IMR-90 (cell line): ENCODE results near the gene ADCY9. TPM values are rescaled to one million over a fixed set of nuclear protein-coding genes. Genes with fewer than 3 reads are reported as not detected.

Experiments
- ATAC-seq: fragments of 200-7000 bp; cut with Tn5 transposase; 2 replicates; pipeline ENCODE4 v1.9.1; 2020; ENCODE audit warnings: low read depth, mild to moderate bottlenecking, moderate library complexity
- BruUV-seq: library from RNA; stranded (reverse); fragments of 400-500 nt; replicated peaks from 2 replicates; lab custom pipeline; 2021; lab: Mats Ljungman, UMichigan
- CTCF ChIA-PET: fragments of 300-600 bp; formaldehyde crosslinking; extraction: SDS; loops from one replicate; lab custom pipeline; 2021; ENCODE audit warnings: antibody characterized with exemption; lab: Yijun Ruan, JAX
- POLR2A ChIA-PET: fragments of 300-600 bp; sonication (Branson Sonifier 250); formaldehyde crosslinking; loops from one replicate; lab custom pipeline; 2022; ENCODE audit warnings: antibody characterized with exemption; ENCODE audit not compliant: unreplicated experiment; lab: Charles Lee
- DNase-seq: peaks from one replicate; pipeline ENCODE4 v3.0.0; 2013
- H2AFZ ChIP-seq: replicated peaks from 2 replicates; pipeline ENCODE3; 2013; ENCODE audit warnings: low read length, mild to moderate bottlenecking; ENCODE audit not compliant: poor library complexity
- H2AK5ac ChIP-seq: 2 replicates; pipeline ENCODE4 v1.6.1; 2013; ENCODE audit warnings: low read depth, low read length, inconsistent platforms
- H2AK9ac ChIP-seq: replicated peaks from 2 replicates; pipeline ENCODE3; 2013; ENCODE audit warnings: mild to moderate bottlenecking, low read depth, low read length, moderate library complexity; ENCODE audit not compliant: poor library complexity
- H2BK120ac ChIP-seq: 2 replicates; pipeline ENCODE4 v1.6.1; 2013; ENCODE audit warnings: low read depth, low read length, inconsistent platforms
- H2BK15ac ChIP-seq: 3 replicates; pipeline ENCODE4 v1.6.1; 2013; ENCODE audit warnings: low read depth, low read length, inconsistent platforms
- H2BK20ac ChIP-seq: 2 replicates; pipeline ENCODE4 v1.6.1; 2013; ENCODE audit warnings: low read depth, mild to moderate bottlenecking, inconsistent platforms, low read length, moderate library complexity
- H2BK5ac ChIP-seq: 2 replicates; pipeline ENCODE4 v1.6.1; 2013; ENCODE audit warnings: mild to moderate bottlenecking, low read depth, low read length, inconsistent platforms; ENCODE audit not compliant: poor library complexity, severe bottlenecking
- H3K14ac ChIP-seq: replicated peaks from 2 replicates; pipeline ENCODE4 v1.6.1; 2013; ENCODE audit warnings: low read depth, low read length, inconsistent platforms
- H3K18ac ChIP-seq: 2 replicates; pipeline ENCODE4 v1.6.1; 2013; ENCODE audit warnings: low read depth, low read length, control low read depth
- H3K23ac ChIP-seq: 2 replicates; pipeline ENCODE4 v1.6.1; 2013; ENCODE audit warnings: low read depth, low read length, inconsistent platforms
- H3K27ac ChIP-seq: 2 replicates; pipeline ENCODE4 v1.5.1; 2013; ENCODE audit warnings: mild to moderate bottlenecking, control low read depth, low read length; ENCODE audit not compliant: insufficient read depth
- H3K27me3 ChIP-seq: 2 replicates; pipeline ENCODE4 v1.6.1; 2013; ENCODE audit warnings: low read length; ENCODE audit not compliant: control insufficient read depth, insufficient read depth
- H3K36me3 ChIP-seq: 2 replicates; pipeline ENCODE4 v1.6.1; 2013; ENCODE audit warnings: low read length, mixed read lengths; ENCODE audit not compliant: control insufficient read depth, insufficient read depth
- H3K4ac ChIP-seq: 2 replicates; pipeline ENCODE4 v1.6.1; 2013; ENCODE audit warnings: low read depth, low read length, inconsistent platforms
- H3K4me1 ChIP-seq: 2 replicates; pipeline ENCODE4 v1.6.1; 2013; ENCODE audit warnings: low read length, mixed read lengths; ENCODE audit not compliant: control insufficient read depth, insufficient read depth
- H3K4me2 ChIP-seq: 2 replicates; pipeline ENCODE4 v1.6.1; 2013; ENCODE audit warnings: low read depth, mild to moderate bottlenecking, control low read depth, low read length, moderate library complexity
- H3K4me3 ChIP-seq: 2 replicates; pipeline ENCODE4 v1.5.1; 2013; ENCODE audit warnings: low read depth, mild to moderate bottlenecking, control low read depth, low read length, moderate library complexity; ENCODE audit not compliant: insufficient read depth
- H3K56ac ChIP-seq: 2 replicates; pipeline ENCODE4 v1.6.1; 2013; ENCODE audit warnings: low read length, inconsistent platforms; ENCODE audit not compliant: insufficient read depth; ENCODE audit errors: extremely low read depth
- H3K79me1 ChIP-seq, 2 experiments: 2 replicates each; pipeline ENCODE4 v1.6.1; 2013; ENCODE audit warnings: low read length in 2 of 2, inconsistent platforms in 1 of 2, low read depth in 1 of 2
- H3K9ac ChIP-seq: 2 replicates; pipeline ENCODE4 v1.6.1; 2013; ENCODE audit warnings: low read depth, low read length, control low read depth
- H3K9me1 ChIP-seq: 2 replicates; pipeline ENCODE4 v1.6.1; 2013; ENCODE audit warnings: low read length, inconsistent platforms; ENCODE audit not compliant: insufficient read depth
- H3K9me3 ChIP-seq: 2 replicates; pipeline ENCODE4 v1.6.1; 2013; ENCODE audit warnings: low read length; ENCODE audit not compliant: control insufficient read depth, insufficient read depth
- H4K20me1 ChIP-seq: 2 replicates; pipeline ENCODE4 v1.6.1; 2013; ENCODE audit warnings: low read length, inconsistent platforms; ENCODE audit not compliant: insufficient read depth
- H4K5ac ChIP-seq: 2 replicates; pipeline ENCODE4 v1.6.1; 2013; ENCODE audit warnings: mild to moderate bottlenecking, low read depth, low read length, control low read depth
- H4K8ac ChIP-seq, 2 experiments: 2 replicates each; pipeline ENCODE4 v1.6.1; 2013; ENCODE audit warnings: low read depth in 2 of 2, low read length in 2 of 2, control low read depth in 1 of 2, inconsistent platforms in 1 of 2
- H4K91ac ChIP-seq: 2 replicates; pipeline ENCODE4 v1.6.1; 2013; ENCODE audit warnings: low read depth, low read length, inconsistent platforms; ENCODE audit not compliant: insufficient read depth
- CEBPB ChIP-seq: IDR thresholded peaks from 2 replicates; pipeline ENCODE4 v1.6.1; 2012; ENCODE audit warnings: low read depth, low read length, improper control_type of control experiment
- CHD1 ChIP-seq: IDR thresholded peaks from 2 replicates; pipeline ENCODE4 v1.6.1; 2012; ENCODE audit warnings: low read depth, low read length, improper control_type of control experiment
- CTCF ChIP-seq: conservative IDR thresholded peaks from 2 replicates; pipeline ENCODE4 v1.5.1; 2012; ENCODE audit warnings: mild to moderate bottlenecking, low read depth, low read length, improper control_type of control experiment
- ELK1 ChIP-seq: fragments of 150-350 bp; IDR thresholded peaks from 2 replicates; pipeline ENCODE4 v1.6.1; 2016; ENCODE audit warnings: low read depth, mild to moderate bottlenecking, low read length, moderate library complexity, borderline replicate concordance
- FOS ChIP-seq: fragments of 150-350 bp; IDR thresholded peaks from 2 replicates; pipeline ENCODE4 v1.6.1; 2016; ENCODE audit warnings: low read depth, low read length
- MAZ ChIP-seq: IDR thresholded peaks from 2 replicates; pipeline ENCODE4 v1.6.1; 2012; ENCODE audit warnings: low read depth, mild to moderate bottlenecking, low read length, improper control_type of control experiment, moderate library complexity, borderline replicate concordance
- POLR2A ChIP-seq: IDR thresholded peaks from 2 replicates; pipeline ENCODE4 v1.6.1; 2012; ENCODE audit warnings: mild to moderate bottlenecking, low read depth, low read length
- WGBS, 2 experiments: methylation state at CpG; one replicate each; pipeline versions ENCODE4 v1.1.5 to v1.1.7; 2013; ENCODE audit warnings: missing lambda C conversion rate in 2 of 2; ENCODE audit not compliant: insufficient read length in 1 of 2; ENCODE audit errors: extremely low coverage in 2 of 2; 5-methylcytosine and 5-hydroxymethylcytosine counted together
- dilution Hi-C: fragments of 300-500 bp; cut with HindIII; formaldehyde crosslinking; loops from one replicate; pipeline ENCODE4 v1.14.3; 2018; ENCODE audit warnings: low sequenced_read_pairs; ENCODE audit not compliant: unreplicated experiment
- in situ Hi-C: fragments of 300-500 bp; cut with MboI; formaldehyde crosslinking; loops from 3 replicates; pipeline ENCODE4 v1.14.3; 2019; ENCODE audit warnings: low sequenced_read_pairs, inconsistent platforms, mixed read lengths
- intact Hi-C: fragments of 100-400 bp; cut with micrococcal nuclease; formaldehyde crosslinking; loops from 2 replicates; pipeline ENCODE4 v1.10.0; 2022
- polyA plus RNA-seq, 3 experiments: library from polyadenylated mRNA; depleted of rRNA; stranded (reverse); fragments of >200 nt; gene quantifications; 2 replicates each; pipeline ENCODE4 v1.2.3, GENCODE V29; 2012; ENCODE audit warnings: low replicate concordance in 1 of 3
- total RNA-seq: library from RNA; depleted of rRNA; stranded (reverse); fragments of >200 nt; gene quantifications from 2 replicates; pipeline ENCODE4 v1.2.3, GENCODE V29; 2012

The ADCY9 gene
- total and polyA plus RNA-seq, 2 of the 4 experiments (the other 2 are of a cell fraction) = 5.4 to 12.5 TPM

- peak overlapping the region; percentile 97 for H4K91ac ChIP-seq
- H2BK20ac ChIP-seq = peak overlapping the region; percentile 97
- H3K9ac ChIP-seq = no peak overlapping the region
- peak overlapping the region; percentile 82 for H4K5ac ChIP-seq
- 76% methylated on average over 9 of the region's 19 CpGs; no CpG with 5 or more reads in 1 of the 2 experiments for WGBS, 2 experiments
- ChIA-PET POLR2A (no interaction called here), CTCF (interaction anchor here (0.5 to 2.2 kb wide), 10 partner anchors 9 to 112 kb away, joined by 3 to 7 read pairs (median 4); no protein-coding TSS in a partner anchor)
- no peak overlapping the region for H3K23ac ChIP-seq
- TF ChIP-seq CTCF (no peak), ELK1 (no peak), CHD1 (no peak), MAZ (no peak), FOS (no peak), POLR2A (no peak), CEBPB (no peak)
- H2AK5ac ChIP-seq = peak overlapping the region; percentile 95
- no peak for ATAC-seq
- H4K8ac ChIP-seq = peak overlapping the region; percentile 73 to 97; a peak in 3 of 4 replicates
- H4K20me1 ChIP-seq = no peaks in the 10 kb centered on the region
- no peaks in the 10 kb centered on the region for H3K27me3 ChIP-seq
- no peak overlapping the region for H3K4me3 ChIP-seq
- H3K9me3 ChIP-seq = no peaks in the 10 kb centered on the region
- peak overlapping the region; percentile 97 for H2AK9ac ChIP-seq
- peak overlapping the region; percentile 100 for H2BK120ac ChIP-seq
- H3K79me1 ChIP-seq = peaks cover 0 to 6% of the 10 kb centered on the region in 2 experiments; a peak in 1 of 4 replicates
- dilution Hi-C loops (no loop called here), intact Hi-C loops (loop anchor here (2.0 to 5.0 kb wide), 2 partner anchors 178 to 314 kb away; partner anchors contain the start of gene ADCY9), in situ Hi-C loops (no loop called here)
- peak overlapping the region; percentile 78; the same call in 1 of the 2 replicates for H3K14ac ChIP-seq
- H3K27ac ChIP-seq = peak overlapping the region; percentile 73; the same call in 1 of the 2 replicates
- peak overlapping the region; percentile 97 for H2BK15ac ChIP-seq
- H3K56ac ChIP-seq = no peak overlapping the region
- no peak overlapping the region; the same call in 1 of the 2 replicates for H3K18ac ChIP-seq
- H3K4me2 ChIP-seq = no peak overlapping the region
- peaks cover 15% of the 10 kb centered on the region for H3K4me1 ChIP-seq
- DNase-seq = no peak
- peak overlapping the region; percentile 27 for H2BK5ac ChIP-seq
- peak overlapping the region; percentile 98 for H2AFZ ChIP-seq
- H3K4ac ChIP-seq = peak overlapping the region; percentile 98
- BruUV-seq = no TSS peak
- peaks cover 2% of the 10 kb centered on the region; the same call in 1 of the 2 replicates for H3K36me3 ChIP-seq
- H3K9me1 ChIP-seq = peaks cover 6% of the 10 kb centered on the region
Measured at GRCh38 chr16:3938471-3938842, 177.8 kb downstream of the ADCY9 start.
